CD4-positive, alpha-beta memory T cell (primary cell): ENCODE results near the gene NRXN3. TPM values are rescaled to one million over a fixed set of nuclear protein-coding genes. Genes with fewer than 3 reads are reported as not detected.

Experiments used
- CTCF ChIA-PET: fragments of 350-600 bp; sonication (Branson Sonifier 250); formaldehyde crosslinking; loops from one replicate; lab custom pipeline; 2021; ENCODE audit warnings: inconsistent platforms; ENCODE audit not compliant: partially characterized antibody; lab: Charles Lee
- POLR2A ChIA-PET: fragments of 350-600 bp; sonication (Branson Sonifier 250); formaldehyde crosslinking; loops from one replicate; lab custom pipeline; 2021; ENCODE audit not compliant: partially characterized antibody; lab: Charles Lee
- DNase-seq, 5 donors: peaks; one replicate each; pipeline versions ENCODE4 v3.0.0 to v3.0.0-alpha.2; 2020 to 2022; ENCODE audit warnings: mixed read lengths in 1 of 5
- H3K27ac ChIP-seq: one replicate; pipeline ENCODE4 v1.7.0; 2013; ENCODE audit warnings: low read depth, low read length
- H3K27me3 ChIP-seq: 2 replicates; pipeline ENCODE4 v1.7.0; 2013; ENCODE audit warnings: mild to moderate bottlenecking, low read length, moderate library complexity; ENCODE audit not compliant: insufficient read depth
- H3K36me3 ChIP-seq: 2 replicates; pipeline ENCODE4 v1.7.0; 2013; ENCODE audit warnings: mild to moderate bottlenecking, low read length, moderate library complexity; ENCODE audit not compliant: insufficient read depth
- H3K4me1 ChIP-seq: 2 replicates; pipeline ENCODE4 v1.7.0; 2013; ENCODE audit warnings: mild to moderate bottlenecking, low read length, moderate library complexity; ENCODE audit not compliant: insufficient read depth
- H3K4me3 ChIP-seq, 2 donors: one replicate each; pipeline ENCODE4 v1.7.0; 2013; ENCODE audit warnings: low read length in 2 of 2, mild to moderate bottlenecking in 1 of 2
- H3K9me3 ChIP-seq, 2 donors: one replicate each; pipeline ENCODE4 v1.7.0; 2013; ENCODE audit warnings: low read length in 2 of 2, control low read depth in 1 of 2; ENCODE audit not compliant: control insufficient read depth in 1 of 2
- H3K27ac Mint-ChIP-seq, 7 donors: one replicate each; pipeline ENCODE4 v1.8.0; 2020 to 2021; ENCODE audit warnings: mixed read lengths in 7 of 7, mild to moderate bottlenecking in 6 of 7, inconsistent platforms in 3 of 7, moderate library complexity in 3 of 7
- H3K27me3 Mint-ChIP-seq, 2 donors: one replicate each; pipeline ENCODE4 v1.8.0; 2020 to 2021; ENCODE audit warnings: mixed read lengths in 2 of 2
- H3K36me3 Mint-ChIP-seq, 2 donors: one replicate each; pipeline ENCODE4 v1.8.0; 2020 to 2021; ENCODE audit warnings: mixed read lengths in 2 of 2, inconsistent platforms in 1 of 2, mild to moderate bottlenecking in 1 of 2
- H3K4me1 Mint-ChIP-seq, 4 donors: one replicate each; pipeline ENCODE4 v1.8.0; 2020 to 2021; ENCODE audit warnings: mixed read lengths in 4 of 4, mild to moderate bottlenecking in 1 of 4
- H3K4me3 Mint-ChIP-seq, 8 donors: one replicate each; pipeline ENCODE4 v1.8.0; 2020 to 2021; ENCODE audit warnings: mixed read lengths in 8 of 8, mild to moderate bottlenecking in 7 of 8, moderate library complexity in 6 of 8, inconsistent platforms in 3 of 8
- H3K9me3 Mint-ChIP-seq, 8 donors: one replicate each; pipeline ENCODE4 v1.8.0; 2020 to 2021; ENCODE audit warnings: mixed read lengths in 8 of 8, mild to moderate bottlenecking in 5 of 8, inconsistent platforms in 3 of 8, moderate library complexity in 1 of 8
- intact Hi-C: fragments of 100-400 bp; cut with micrococcal nuclease; formaldehyde crosslinking; loops from one replicate; pipeline ENCODE4 v1.15.1; 2023
- polyA plus RNA-seq, 2 donors: library from polyadenylated mRNA; unstranded; fragments of 300-500 nt; fragmentation: Illumina TruSeq; gene quantifications; one replicate each; pipeline ENCODE4 v1.2.3, GENCODE V29; 2021
- total RNA-seq, 2 experiments: library from RNA; stranded (reverse); gene quantifications; one replicate each; pipeline ENCODE4 v1.2.3, GENCODE V29; 2021

NRXN3 gene
- total and polyA plus RNA-seq, 4 experiments from 2014 or later = not detected

- peaks cover 0 to 7% (median 2%) of the 10 kb centered on the region in 8 donors for H3K9me3 Mint-ChIP-seq
- no peaks in the 10 kb centered on the region for H3K27me3 ChIP-seq
- no peak for DNase-seq
- no peaks in the 10 kb centered on the region for H3K4me1 Mint-ChIP-seq
- no peaks in the 10 kb centered on the region for H3K27me3 Mint-ChIP-seq
- H3K36me3 ChIP-seq = no peaks in the 10 kb centered on the region
- H3K27ac ChIP-seq = no peak overlapping the region
- CTCF ChIA-PET = no interaction called here
- no peaks in the 10 kb centered on the region for H3K9me3 ChIP-seq
- no peaks in the 10 kb centered on the region for H3K36me3 Mint-ChIP-seq
- intact Hi-C loops = no loop called here
- no peaks in the 10 kb centered on the region for H3K4me1 ChIP-seq
- H3K4me3 Mint-ChIP-seq = no peak overlapping the region
- no peak overlapping the region for H3K27ac Mint-ChIP-seq
- POLR2A ChIA-PET = no interaction called here
- H3K4me3 ChIP-seq = no peak overlapping the region
Measured at GRCh38 chr14:79294499-79294898, 1124.3 kb downstream of the NRXN3 start.

DNA sequence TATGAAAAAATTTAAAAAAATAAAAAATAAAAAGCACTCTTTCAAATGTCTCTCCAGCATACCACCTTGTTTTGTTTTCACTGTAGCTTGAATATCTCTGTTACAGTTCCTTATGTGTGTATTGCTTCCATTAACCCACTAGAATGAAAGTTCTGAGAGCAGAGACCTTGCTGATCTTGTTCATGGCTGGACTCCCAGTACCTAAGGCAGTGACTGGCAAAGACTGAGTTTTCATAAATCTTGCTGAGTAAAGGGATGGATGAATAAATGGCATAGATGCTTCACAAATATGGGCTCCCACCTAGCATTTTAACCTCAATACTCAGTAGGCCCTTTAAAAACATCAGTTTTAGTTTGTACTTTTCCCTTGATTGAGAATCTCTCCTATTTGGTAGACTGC lies 1125.2 kb downstream of the NRXN3 start:
- no peaks in the 10 kb centered on the region for H3K27me3 ChIP-seq
- intact Hi-C loops = no loop called here
- H3K27ac ChIP-seq = no peak overlapping the region
- Mint-ChIP-seq H3K4me1 (no peaks in the 10 kb centered on the region), H3K27me3 (no peaks in the 10 kb centered on the region), H3K9me3 (peaks cover 0 to 7% (median 0%) of the 10 kb centered on the region in 8 donors), H3K4me3 (no peak overlapping the region), H3K27ac (no peak overlapping the region), H3K36me3 (no peaks in the 10 kb centered on the region)
- no peak for DNase-seq
- no peaks in the 10 kb centered on the region for H3K9me3 ChIP-seq
- H3K4me1 ChIP-seq = no peaks in the 10 kb centered on the region
- POLR2A ChIA-PET = no interaction called here
- no peaks in the 10 kb centered on the region for H3K36me3 ChIP-seq
- CTCF ChIA-PET = no interaction called here
- no peak overlapping the region for H3K4me3 ChIP-seq

- H3K9me3 Mint-ChIP-seq = peaks cover 0 to 9% (median 3%) of the 10 kb centered on the region in 8 donors
- Histone ChIP-seq H3K4me1 (no peaks in the 10 kb centered on the region), H3K27ac (no peak overlapping the region), H3K27me3 (no peaks in the 10 kb centered on the region), H3K4me3 (no peak overlapping the region), H3K36me3 (no peaks in the 10 kb centered on the region), H3K9me3 (no peaks in the 10 kb centered on the region)
- H3K36me3 Mint-ChIP-seq = no peaks in the 10 kb centered on the region
- H3K4me3 Mint-ChIP-seq = no peak overlapping the region
- ChIA-PET POLR2A (no interaction called here), CTCF (no interaction called here)
- H3K27me3 Mint-ChIP-seq = no peaks in the 10 kb centered on the region
- intact Hi-C loops = no loop called here
- H3K27ac Mint-ChIP-seq = no peak overlapping the region
- no peak for DNase-seq
- no peaks in the 10 kb centered on the region for H3K4me1 Mint-ChIP-seq
Measured at GRCh38 chr14:79298373-79298772, 1128.2 kb downstream of the NRXN3 start.

GRCh38 chr14:79299162-79299561 lies 1129.0 kb downstream of the NRXN3 start:
- no peaks in the 10 kb centered on the region for H3K27me3 ChIP-seq
- no peaks in the 10 kb centered on the region for H3K36me3 ChIP-seq
- H3K4me3 ChIP-seq = no peak overlapping the region
- intact Hi-C loops = no loop called here
- Mint-ChIP-seq H3K4me3 (no peak overlapping the region), H3K36me3 (no peaks in the 10 kb centered on the region), H3K4me1 (no peaks in the 10 kb centered on the region), H3K27me3 (no peaks in the 10 kb centered on the region), H3K27ac (no peak overlapping the region), H3K9me3 (peaks cover 0 to 9% (median 3%) of the 10 kb centered on the region in 8 donors)
- ChIA-PET CTCF (no interaction called here), POLR2A (no interaction called here)
- DNase-seq = no peak
- no peaks in the 10 kb centered on the region for H3K4me1 ChIP-seq
- H3K27ac ChIP-seq = no peak overlapping the region
- H3K9me3 ChIP-seq = no peaks in the 10 kb centered on the region

GRCh38 chr14:79304279-79304678 lies 1134.1 kb downstream of the NRXN3 start:
- Mint-ChIP-seq H3K27ac (no peak overlapping the region), H3K27me3 (no peaks in the 10 kb centered on the region), H3K36me3 (no peaks in the 10 kb centered on the region), H3K9me3 (peaks cover 0 to 12% (median 2%) of the 10 kb centered on the region in 8 donors), H3K4me3 (no peak overlapping the region), H3K4me1 (no peaks in the 10 kb centered on the region)
- ChIA-PET CTCF (no interaction called here), POLR2A (no interaction called here)
- intact Hi-C loops = no loop called here
- Histone ChIP-seq H3K9me3 (no peaks in the 10 kb centered on the region), H3K4me1 (no peaks in the 10 kb centered on the region), H3K36me3 (no peaks in the 10 kb centered on the region), H3K4me3 (no peak overlapping the region), H3K27ac (no peak overlapping the region), H3K27me3 (no peaks in the 10 kb centered on the region)
- no peak for DNase-seq

DNA sequence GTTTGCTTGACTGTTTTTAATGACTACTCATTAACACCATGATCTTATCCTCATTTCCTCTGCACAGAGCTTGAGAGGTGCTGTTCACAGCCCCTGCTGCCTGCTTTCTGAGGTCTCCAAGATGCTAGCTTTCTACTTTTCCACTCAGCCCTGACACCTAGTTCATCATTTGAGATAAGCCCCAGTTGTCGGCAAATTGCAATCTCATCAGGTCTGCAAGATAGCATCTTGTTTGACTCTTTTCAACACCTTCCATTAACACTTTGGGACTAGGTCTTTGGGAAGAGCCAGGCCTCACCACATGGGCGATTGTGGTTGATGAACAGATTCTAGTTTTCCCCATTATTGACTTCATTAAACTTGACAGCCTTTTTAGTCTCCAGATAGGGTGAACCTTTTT lies 1136.4 kb downstream of the NRXN3 start:
- H3K4me1 ChIP-seq = no peaks in the 10 kb centered on the region
- no peak overlapping the region for H3K27ac ChIP-seq
- DNase-seq = no peak
- H3K27ac Mint-ChIP-seq = no peak overlapping the region
- no peaks in the 10 kb centered on the region for H3K27me3 Mint-ChIP-seq
- H3K36me3 Mint-ChIP-seq = no peaks in the 10 kb centered on the region
- H3K9me3 ChIP-seq = no peaks in the 10 kb centered on the region
- intact Hi-C loops = no loop called here
- ChIA-PET POLR2A (no interaction called here), CTCF (no interaction called here)
- no peak overlapping the region for H3K4me3 ChIP-seq
- H3K36me3 ChIP-seq = no peaks in the 10 kb centered on the region
- no peak overlapping the region for H3K4me3 Mint-ChIP-seq
- no peaks in the 10 kb centered on the region for H3K4me1 Mint-ChIP-seq
- H3K27me3 ChIP-seq = no peaks in the 10 kb centered on the region
- peaks cover 0 to 12% (median 2%) of the 10 kb centered on the region in 8 donors for H3K9me3 Mint-ChIP-seq

- no peaks in the 10 kb centered on the region for H3K27me3 ChIP-seq
- H3K27ac ChIP-seq = no peak overlapping the region
- no peak overlapping the region for H3K4me3 Mint-ChIP-seq
- H3K9me3 Mint-ChIP-seq = peaks cover 0 to 9% (median 3%) of the 10 kb centered on the region in 8 donors
- ChIA-PET POLR2A (no interaction called here), CTCF (no interaction called here)
- no peak overlapping the region for H3K27ac Mint-ChIP-seq
- no peaks in the 10 kb centered on the region for H3K36me3 Mint-ChIP-seq
- no peak for DNase-seq
- no peak overlapping the region for H3K4me3 ChIP-seq
- no peaks in the 10 kb centered on the region for H3K4me1 ChIP-seq
- H3K36me3 ChIP-seq = no peaks in the 10 kb centered on the region
- no peaks in the 10 kb centered on the region for H3K9me3 ChIP-seq
- intact Hi-C loops = no loop called here
- no peaks in the 10 kb centered on the region for H3K4me1 Mint-ChIP-seq
- no peaks in the 10 kb centered on the region for H3K27me3 Mint-ChIP-seq
Measured at GRCh38 chr14:79318371-79318770, 1148.2 kb downstream of the NRXN3 start.

- no peaks in the 10 kb centered on the region for H3K27me3 Mint-ChIP-seq
- Histone ChIP-seq H3K36me3 (no peaks in the 10 kb centered on the region), H3K27ac (no peak overlapping the region), H3K4me3 (no peak overlapping the region), H3K9me3 (no peaks in the 10 kb centered on the region), H3K27me3 (no peaks in the 10 kb centered on the region), H3K4me1 (no peaks in the 10 kb centered on the region)
- DNase-seq = no peak
- intact Hi-C loops = no loop called here
- peaks cover 0 to 9% (median under 1%) of the 10 kb centered on the region in 8 donors for H3K9me3 Mint-ChIP-seq
- no peaks in the 10 kb centered on the region for H3K36me3 Mint-ChIP-seq
- no peak overlapping the region for H3K4me3 Mint-ChIP-seq
- no peaks in the 10 kb centered on the region for H3K4me1 Mint-ChIP-seq
- CTCF ChIA-PET = no interaction called here
- H3K27ac Mint-ChIP-seq = no peak overlapping the region
- POLR2A ChIA-PET = no interaction called here
Measured at GRCh38 chr14:79320561-79320960, 1150.4 kb downstream of the NRXN3 start.
